ENCODE results near the gene TRIM8. TPM values are rescaled to one million over a fixed set of nuclear protein-coding genes. Genes with fewer than 3 reads are reported as not detected.

Gene TRIM8
- total and polyA plus RNA-seq, 2 of the 8 experiments (the other 6 are each of a cell fraction or from before 2014, with no cell fraction given): 24.9 to 38.8 TPM

GRCh38 chr10:102654969-102655368, 10.7 kb downstream of the TRIM8 start:
- H3K79me2 ChIP-seq (ENCODE audit: control insufficient read depth in 1 of 2, insufficient read depth in 2 of 2, low read length in 2 of 2): peaks cover 0 to 38% of the 10 kb centered on the region in 2 experiments; a peak in 2 of 4 replicates
- no peak overlapping the region for H2BK15ac ChIP-seq (ENCODE audit: low read length)
- H3K27me3 ChIP-seq (replicated peaks in 1 of 4; ENCODE audit: control insufficient read depth in 3 of 4, extremely low read depth in 1 of 4, insufficient read depth in 3 of 4, low read length in 3 of 4): no peaks in the 10 kb centered on the region
- FAIRE-seq (no peak), DNase-seq (ENCODE audit: low read depth in 1 of 2, low spot score in 2 of 2) (no peak)
- H4K20me1 ChIP-seq (replicated peaks in 1 of 2; ENCODE audit: control insufficient read depth in 1 of 2, insufficient read depth in 2 of 2, low read length in 2 of 2): peaks cover 3 to 9% of the 10 kb centered on the region in 2 experiments
- H4K91ac ChIP-seq (replicated peaks; ENCODE audit: insufficient read length, low read length): no peak overlapping the region
- no peak overlapping the region for H3K14ac ChIP-seq (ENCODE audit: insufficient read length)
- no peak overlapping the region for H3K23ac ChIP-seq (ENCODE audit: insufficient read length)
- no peak overlapping the region for H2AK5ac ChIP-seq (ENCODE audit: low read depth, low read length)
- CTCF ChIA-PET (ENCODE audit: partially characterized antibody): interaction anchor here (0.6 to 13.0 kb wide), 6 partner anchors 10 to 392 kb away, joined by 3 to 145 read pairs (median 13); no protein-coding TSS in a partner anchor
- H2BK12ac ChIP-seq (ENCODE audit: low read depth, low read length): no peak overlapping the region
- no peak overlapping the region for H3K4me2 ChIP-seq (ENCODE audit: insufficient read depth in 1 of 2, low read depth in 2 of 2, low read length in 2 of 2)
- H3K4me1 ChIP-seq (replicated peaks in 1 of 4; ENCODE audit: control insufficient read depth in 3 of 4, insufficient read depth in 4 of 4, low read length in 3 of 4): peaks cover 0 to 24% (median 16%) of the 10 kb centered on the region in 4 experiments; a peak in 6 of 7 replicates
- H4K5ac ChIP-seq (ENCODE audit: insufficient read length, low read depth, low read length): no peak overlapping the region
- no peak overlapping the region for H3K9ac ChIP-seq (replicated peaks in 1 of 4; ENCODE audit: extremely low read depth in 1 of 4, low read depth in 3 of 4, low read length in 3 of 4)
- H3K9me3 ChIP-seq (ENCODE audit: insufficient read depth in 2 of 2, low read depth in 1 of 2, low read length in 1 of 2): no peaks in the 10 kb centered on the region
- H2BK20ac ChIP-seq (ENCODE audit: low read length): no peak overlapping the region
- H3K56ac ChIP-seq (replicated peaks; ENCODE audit: insufficient read length, low read depth, low read length): no peak overlapping the region
- H2BK120ac ChIP-seq (replicated peaks; ENCODE audit: low read depth, low read length): no peak overlapping the region
- H3K18ac ChIP-seq (ENCODE audit: extremely low read depth, low read length): no peak overlapping the region
- peaks cover 10% of the 10 kb centered on the region for H3K79me1 ChIP-seq (ENCODE audit: low read depth, low read length)
- H2BK5ac ChIP-seq (ENCODE audit: low read depth, low read length): no peak overlapping the region
- no peak overlapping the region for H4K8ac ChIP-seq (ENCODE audit: extremely low read depth, insufficient read depth, low read length)
- no peak overlapping the region for H2AFZ ChIP-seq (ENCODE audit: low read length)
- POLR2A ChIA-PET (ENCODE audit: partially characterized antibody): interaction anchor here (1.1 to 2.0 kb wide), 2 partner anchors 10 to 11 kb away, joined by 3 to 6 read pairs; no protein-coding TSS in a partner anchor
- 96% methylated on average over 12 of the region's 12 CpGs; no CpG with 5 or more reads in 1 of the 2 experiments for WGBS, 2 experiments (ENCODE audit: extremely low coverage in 1 of 2, insufficient coverage in 1 of 2, insufficient read length in 1 of 2, insufficient replicate concordance in 2 of 2, low coverage in 1 of 2, low lambda C conversion rate in 2 of 2, missing lambda C conversion rate in 1 of 2)
- H3K36me3 ChIP-seq (ENCODE audit: control insufficient read depth in 2 of 4, insufficient read depth in 4 of 4, low read length in 3 of 4): peaks cover 7 to 22% (median 11%) of the 10 kb centered on the region in 4 experiments; a peak in 5 of 8 replicates
- no peak overlapping the region for H3K4me3 ChIP-seq (ENCODE audit: extremely low read depth in 1 of 4, insufficient read depth in 2 of 4, low read depth in 3 of 4, low read length in 4 of 4)
- no peak overlapping the region for H3K27ac ChIP-seq (ENCODE audit: low read depth, low read length)
- no peak overlapping the region for H3K4ac ChIP-seq (replicated peaks; ENCODE audit: insufficient read length, low read depth, low read length)
- H3K23me2 ChIP-seq (ENCODE audit: low read depth, low read length): no peaks in the 10 kb centered on the region
- TF ChIP-seq EGR1 (IDR thresholded peaks at IDR 0.05; ENCODE audit: borderline replicate concordance, low read depth, low read length): no peak
- TF ChIP-seq RFX5 (IDR thresholded peaks at IDR 0.05; ENCODE audit: borderline replicate concordance, low read depth, low read length): no peak
- TF ChIP-seq E2F6 (IDR thresholded peaks at IDR 0.05): no peak
- no peak for TF ChIP-seq TEAD4 (IDR thresholded peaks at IDR 0.05; ENCODE audit: low read depth, low read length)
- TF ChIP-seq SP4 (IDR thresholded peaks at IDR 0.05; ENCODE audit: low read length): no peak
- no peak for TF ChIP-seq TCF12 (IDR thresholded peaks at IDR 0.05; ENCODE audit: low read depth, low read length)
- no peak for TF ChIP-seq GTF2F1 (IDR thresholded peaks at IDR 0.05; ENCODE audit: borderline replicate concordance, low read depth, low read length)
- TF ChIP-seq, protein P1, sequence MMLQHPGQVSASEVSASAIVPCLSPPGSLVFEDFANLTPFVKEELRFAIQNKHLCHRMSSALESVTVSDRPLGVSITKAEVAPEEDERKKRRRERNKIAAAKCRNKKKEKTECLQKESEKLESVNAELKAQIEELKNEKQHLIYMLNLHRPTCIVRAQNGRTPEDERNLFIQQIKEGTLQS (IDR thresholded peaks at IDR 0.05; ENCODE audit: insufficient read depth, low read depth, low read length): no peak
- no peak for TF ChIP-seq SUZ12 (IDR thresholded peaks at IDR 0.05; ENCODE audit: low read length)
- no peak for TF ChIP-seq TBP (IDR thresholded peaks at IDR 0.05; ENCODE audit: low read depth, low read length)
- no peak for TF ChIP-seq YY1 (IDR thresholded peaks at IDR 0.05; ENCODE audit: low read depth, low read length)
- TF ChIP-seq EP300 (IDR thresholded peaks at IDR 0.05; ENCODE audit: borderline replicate concordance in 1 of 2, low read depth in 2 of 2, low read length in 2 of 2): no peak
